ENCODE results near the gene DOLK.

The DOLK gene

GRCh38 chr9:128911529-128912035, 35.8 kb downstream of the DOLK start:
- Histone ChIP-seq H3K9ac (no peak overlapping the region), H4K20me1 (ENCODE audit: insufficient read depth) (no peaks in the 10 kb centered on the region)

GRCh38 chr9:128910906-128911305, 36.5 kb downstream of the DOLK start:
- peaks cover 6% of the 10 kb centered on the region; the same call in 1 of the 2 replicates for H3K36me3 ChIP-seq (ENCODE audit: insufficient read depth)
- no peak overlapping the region for H3K27ac ChIP-seq
- TF ChIP-seq CTCF (conservative IDR thresholded peaks at IDR 0.05; ENCODE audit: low read depth, low read length) = no peak
- H3K79me2 ChIP-seq (ENCODE audit: insufficient read depth, low read depth) = no peaks in the 10 kb centered on the region
- no peaks in the 10 kb centered on the region for H3K4me1 ChIP-seq (ENCODE audit: low read depth, poor library complexity, severe bottlenecking)
- H3K27me3 ChIP-seq (ENCODE audit: insufficient read depth, low read depth) = no peaks in the 10 kb centered on the region
- no peak overlapping the region for H3K4me2 ChIP-seq
- no peak overlapping the region for H3K4me3 ChIP-seq (IDR thresholded peaks at IDR 0.05; ENCODE audit: insufficient read depth, low read depth, low read length)
- no peak overlapping the region for H3K9ac ChIP-seq
- H2AFZ ChIP-seq (ENCODE audit: low read depth) = no peak overlapping the region
- no peaks in the 10 kb centered on the region for H4K20me1 ChIP-seq (ENCODE audit: insufficient read depth)

More at GRCh38 chr9:128911529-128912035, 35.8 kb downstream of the DOLK start:
- no peaks in the 10 kb centered on the region for H3K27me3 ChIP-seq (ENCODE audit: insufficient read depth, low read depth)
- no peak overlapping the region for H3K27ac ChIP-seq
- no peak overlapping the region for H2AFZ ChIP-seq (ENCODE audit: low read depth)
- no peak overlapping the region for H3K4me3 ChIP-seq (IDR thresholded peaks at IDR 0.05; ENCODE audit: insufficient read depth, low read depth, low read length)
- H3K4me2 ChIP-seq = no peak overlapping the region
- no peaks in the 10 kb centered on the region for H3K79me2 ChIP-seq (ENCODE audit: insufficient read depth, low read depth)
- TF ChIP-seq CTCF (conservative IDR thresholded peaks at IDR 0.05; ENCODE audit: low read depth, low read length) = no peak
- H3K36me3 ChIP-seq (ENCODE audit: insufficient read depth) = peaks cover 6% of the 10 kb centered on the region; the same call in 1 of the 2 replicates
- no peaks in the 10 kb centered on the region for H3K4me1 ChIP-seq (ENCODE audit: low read depth, poor library complexity, severe bottlenecking)

GRCh38 chr9:128909859-128910258, 37.5 kb downstream of the DOLK start:
- H3K4me3 ChIP-seq (IDR thresholded peaks at IDR 0.05; ENCODE audit: insufficient read depth, low read depth, low read length) = no peak overlapping the region
- H3K4me2 ChIP-seq = no peak overlapping the region
- H3K79me2 ChIP-seq (ENCODE audit: insufficient read depth, low read depth) = no peaks in the 10 kb centered on the region
- no peak overlapping the region for H3K9ac ChIP-seq
- H4K20me1 ChIP-seq (ENCODE audit: insufficient read depth) = no peaks in the 10 kb centered on the region
- H3K27ac ChIP-seq = no peak overlapping the region
- TF ChIP-seq CTCF (conservative IDR thresholded peaks at IDR 0.05; ENCODE audit: low read depth, low read length) = no peak
- no peaks in the 10 kb centered on the region for H3K27me3 ChIP-seq (ENCODE audit: insufficient read depth, low read depth)
- H3K4me1 ChIP-seq (ENCODE audit: low read depth, poor library complexity, severe bottlenecking) = no peaks in the 10 kb centered on the region
- peaks cover 6% of the 10 kb centered on the region; the same call in 1 of the 2 replicates for H3K36me3 ChIP-seq (ENCODE audit: insufficient read depth)
- H2AFZ ChIP-seq (ENCODE audit: low read depth) = no peak overlapping the region

- Histone ChIP-seq H4K20me1 (ENCODE audit: insufficient read depth) (no peaks in the 10 kb centered on the region), H3K4me2 (no peak overlapping the region)
- no peak for TF ChIP-seq CTCF (conservative IDR thresholded peaks at IDR 0.05; ENCODE audit: low read depth, low read length)
Measured at GRCh38 chr9:128908372-128908771, 39.0 kb downstream of the DOLK start.

More at GRCh38 chr9:128908372-128908771, 39.0 kb downstream of the DOLK start:
- Histone ChIP-seq H3K4me3 (IDR thresholded peaks at IDR 0.05; ENCODE audit: insufficient read depth, low read depth, low read length) (no peak overlapping the region), H3K79me2 (ENCODE audit: insufficient read depth, low read depth) (no peaks in the 10 kb centered on the region), H3K27me3 (ENCODE audit: insufficient read depth, low read depth) (no peaks in the 10 kb centered on the region), H3K9ac (no peak overlapping the region), H3K27ac (no peak overlapping the region), H2AFZ (ENCODE audit: low read depth) (no peak overlapping the region), H3K36me3 (ENCODE audit: insufficient read depth) (peaks cover 6% of the 10 kb centered on the region; the same call in 1 of the 2 replicates), H3K4me1 (ENCODE audit: low read depth, poor library complexity, severe bottlenecking) (no peaks in the 10 kb centered on the region)
